HG02884 (cell line): ENCODE data around the gene TGFBR3L.
"Not testable (repeated sequence)": the region's sequence is repeated elsewhere in the genome, so short reads cannot be mapped to it uniquely, and the experiment has no call there.

Experiments
- ATAC-seq: cut with Tn5 transposase; IDR thresholded peaks from one replicate; pipeline ENCODE4 v1.9.1; 2021; ENCODE audit warnings: mild to moderate bottlenecking, moderate library complexity; ENCODE audit not compliant: unreplicated experiment

Gene TGFBR3L

DNA sequence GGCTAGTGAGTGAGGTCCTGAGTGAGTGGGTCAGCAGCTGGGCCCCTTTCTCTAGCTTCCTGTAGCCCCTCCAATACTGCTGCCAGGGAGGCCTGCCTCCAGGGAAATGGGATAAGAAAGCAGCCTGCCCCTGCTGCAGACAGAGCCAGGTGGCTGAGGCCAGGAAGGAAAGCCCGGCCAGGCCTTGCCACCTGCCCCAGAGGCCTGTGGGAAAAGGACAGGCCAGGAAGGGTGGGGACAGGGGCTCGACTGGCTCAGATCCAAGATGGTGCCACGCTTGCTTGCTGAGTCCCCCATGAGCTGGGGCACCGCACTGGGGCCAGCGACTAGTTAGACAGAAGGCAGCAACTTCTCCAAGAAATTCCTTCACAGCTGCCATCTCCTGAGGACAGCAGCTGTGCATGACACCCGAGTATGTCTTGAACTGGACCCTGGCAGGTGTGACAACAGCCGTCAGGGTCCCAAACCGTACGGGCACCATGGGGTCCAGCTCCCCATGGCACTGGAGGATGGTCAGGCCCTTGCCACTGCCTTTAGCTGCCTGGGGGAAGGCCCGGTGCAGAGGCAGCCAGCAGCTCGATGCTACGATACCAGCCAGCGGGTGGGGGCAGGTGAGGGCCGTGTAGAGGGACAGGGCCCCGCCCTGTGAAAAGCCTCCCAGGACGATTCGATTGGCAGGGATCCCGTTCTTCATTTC lies 35.4 kb upstream of the TGFBR3L start:
- no peak for ATAC-seq

DNA sequence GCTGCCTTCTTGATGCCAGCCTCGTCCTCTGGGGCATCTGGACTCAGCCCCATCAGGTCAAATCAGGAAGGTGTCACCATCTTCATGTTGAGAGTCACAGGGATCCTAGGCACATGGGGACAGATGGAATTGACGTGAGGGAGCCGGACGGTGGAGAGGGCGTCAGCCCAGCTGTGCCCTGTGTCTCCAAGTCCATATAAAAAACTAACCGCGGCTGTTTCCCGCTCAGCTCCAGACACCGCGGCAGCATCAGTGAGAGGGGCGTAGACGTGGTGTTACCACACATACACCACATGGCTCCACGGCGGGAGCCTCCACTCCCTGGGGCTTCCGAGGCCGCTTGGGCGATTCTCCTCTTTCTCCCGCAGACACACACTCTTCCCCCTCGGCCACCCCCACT lies 34.8 kb upstream of the TGFBR3L start:
- no peak for ATAC-seq

DNA sequence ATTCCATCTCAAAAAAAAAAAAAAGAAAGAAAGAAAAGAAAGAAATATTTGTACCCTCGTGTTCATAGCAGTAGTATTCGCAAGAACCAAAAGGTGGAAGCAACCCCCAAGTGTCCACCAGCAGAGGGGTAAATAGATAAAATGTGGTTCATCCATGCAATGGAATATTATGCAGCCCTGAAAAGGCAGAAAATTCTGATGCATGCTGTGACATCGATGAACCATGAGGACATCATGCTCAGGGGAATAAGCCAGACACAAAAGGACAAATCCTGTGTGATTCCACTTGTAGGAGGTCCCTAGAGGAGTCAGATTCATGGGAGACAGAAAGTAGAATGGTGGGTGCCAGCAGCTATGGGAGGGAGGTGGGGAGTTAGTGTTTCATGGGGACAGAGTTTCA lies 32.7 kb upstream of the TGFBR3L start:
- ATAC-seq = no peak

DNA sequence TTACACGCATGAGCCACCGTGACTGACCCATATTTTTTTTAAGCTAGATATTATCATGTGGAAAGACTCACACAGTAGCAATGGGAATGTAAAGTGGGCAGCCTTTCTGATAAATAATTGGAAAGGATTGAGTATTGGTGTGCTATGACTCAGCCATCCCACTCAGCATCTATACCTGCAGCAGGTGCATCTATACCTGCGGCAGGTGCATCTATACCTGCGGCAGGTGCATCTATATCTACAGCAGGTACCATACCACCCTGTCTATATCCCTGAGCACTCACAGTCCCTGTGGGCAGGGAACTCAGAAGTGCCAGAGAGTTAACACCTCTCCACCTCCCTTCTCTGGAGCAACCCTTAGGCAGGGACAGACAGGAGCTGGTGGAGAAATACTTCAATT lies 31.5 kb upstream of the TGFBR3L start:
- ATAC-seq = no peak

DNA sequence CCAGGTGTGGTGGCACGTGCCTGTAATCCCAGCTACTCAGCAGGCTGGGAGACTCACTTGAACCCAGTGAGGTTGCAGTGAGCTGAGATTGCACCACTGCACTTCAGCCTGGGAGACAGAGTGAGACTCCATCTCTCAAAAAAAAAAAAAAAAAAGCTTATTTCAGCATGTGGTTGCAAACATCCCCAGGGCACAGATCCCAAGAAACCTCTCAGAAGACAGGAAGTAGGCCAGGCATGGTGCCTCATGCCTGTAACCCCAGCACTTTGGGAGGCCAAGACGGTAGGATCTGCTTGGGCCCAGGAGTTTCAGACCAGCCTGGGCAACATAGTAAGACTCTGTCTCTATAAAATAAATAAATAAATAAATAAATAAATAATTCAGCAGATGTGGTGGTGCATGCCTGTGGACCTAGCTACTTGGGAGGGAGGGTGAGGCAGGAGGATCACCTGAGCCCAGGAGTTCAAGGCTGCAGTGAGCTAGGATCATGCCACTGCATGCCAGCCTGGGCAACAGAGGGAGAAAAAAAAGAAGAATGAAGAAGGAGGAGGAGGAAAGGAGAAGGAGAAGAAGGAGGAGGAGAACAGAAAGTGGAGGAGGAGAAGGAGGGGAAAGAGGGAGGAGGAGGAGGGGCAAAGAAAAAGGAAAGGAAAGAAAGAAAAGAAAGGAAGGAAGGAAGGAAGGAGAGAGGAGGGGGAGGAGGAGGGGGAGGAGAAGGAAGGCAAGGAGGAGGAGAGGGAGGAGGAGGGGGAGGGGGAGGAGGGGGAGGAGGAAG lies 30.6 kb upstream of the TGFBR3L start:
- no peak for ATAC-seq

DNA sequence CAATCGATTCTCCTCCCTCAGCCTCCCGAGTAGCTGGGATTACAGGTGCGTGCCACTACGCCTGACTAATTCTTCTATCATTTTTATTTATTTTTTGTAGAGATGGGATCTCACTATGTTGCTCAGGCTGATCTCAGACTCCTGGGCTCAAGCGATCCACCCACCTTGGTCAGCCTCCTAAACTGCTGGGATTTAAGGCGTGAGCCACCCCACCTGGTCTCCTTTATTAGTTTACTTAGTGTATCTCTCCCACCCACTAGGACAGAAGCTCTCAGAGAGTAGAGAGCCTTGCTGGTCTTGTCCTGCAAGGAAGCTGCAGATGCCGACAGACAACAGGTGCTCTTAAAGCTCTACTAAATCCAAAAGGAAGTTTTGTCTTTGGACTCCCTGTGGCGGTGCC lies 28.8 kb upstream of the TGFBR3L start:
- no peak for ATAC-seq

DNA sequence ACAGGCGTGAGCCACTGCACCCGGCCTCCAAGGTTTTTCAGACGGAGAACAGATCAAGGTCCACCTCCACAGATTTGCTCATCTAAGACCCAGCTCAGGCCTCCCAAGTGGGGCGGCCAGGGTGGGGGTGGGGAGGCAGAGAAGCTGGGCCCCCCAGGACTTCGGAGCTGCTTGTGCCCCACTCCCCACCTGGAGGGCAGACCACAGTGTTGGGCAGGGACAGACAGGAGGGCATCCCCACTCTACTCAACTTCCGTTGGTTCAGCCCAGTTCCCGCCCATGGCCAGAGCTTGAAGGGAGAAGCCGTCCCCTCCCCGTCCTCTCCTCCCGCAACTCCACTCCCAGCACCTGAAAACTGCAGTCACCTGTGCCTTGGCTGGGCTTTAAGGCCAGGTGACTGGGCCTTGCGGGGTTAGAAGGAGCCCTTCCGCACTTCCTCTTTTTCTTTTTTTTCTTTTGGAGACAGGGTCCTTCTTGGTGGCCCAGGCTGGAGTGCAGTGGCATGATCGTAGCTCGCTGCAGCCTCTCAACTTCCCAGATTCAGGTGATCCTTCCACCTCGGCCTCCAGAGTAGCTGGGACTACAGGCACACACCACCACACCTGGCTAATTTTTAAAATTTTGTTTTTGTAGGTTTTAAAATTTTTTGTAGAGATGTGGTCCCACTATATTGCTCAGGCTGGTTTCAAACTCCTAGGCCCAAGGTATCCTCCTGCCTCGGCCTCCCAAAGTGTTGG lies 27.1 kb upstream of the TGFBR3L start:
- no peak for ATAC-seq

DNA sequence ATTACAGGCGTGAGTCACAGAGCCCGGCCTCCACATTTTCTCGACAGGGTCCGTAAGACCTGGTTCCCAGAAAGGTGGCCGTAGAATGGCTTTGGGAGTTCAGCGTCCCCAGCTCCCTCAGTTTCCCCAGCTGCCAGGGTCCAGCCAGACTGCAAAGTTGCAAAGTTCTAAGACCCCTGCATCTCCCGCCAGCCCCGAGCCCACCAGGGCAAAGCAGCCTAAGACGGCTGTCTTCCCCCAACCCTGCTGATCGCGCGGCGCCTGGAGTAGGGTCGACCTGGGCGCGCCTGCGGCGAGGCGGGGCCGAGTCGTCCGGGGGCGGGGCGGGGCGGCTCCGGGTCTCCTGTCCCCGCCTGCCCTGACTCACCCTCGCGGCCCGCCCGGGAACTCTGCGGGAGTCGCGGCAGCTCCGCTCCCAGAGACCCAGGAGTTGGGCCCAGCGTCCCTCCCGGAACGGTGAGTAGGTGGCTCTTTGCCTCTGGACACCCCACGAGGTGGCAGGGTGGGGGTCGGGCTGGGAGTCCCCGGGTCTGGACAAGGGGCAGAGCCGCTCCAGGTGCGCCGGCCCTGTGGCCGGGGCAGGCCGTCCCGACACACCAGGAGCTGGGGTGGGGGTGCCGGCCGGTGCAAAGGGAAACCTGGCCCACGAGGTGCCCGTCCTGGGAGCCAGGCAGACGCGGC lies 26.3 kb upstream of the TGFBR3L start, which contains the start of gene LRRC8E:
LRRC8E (plus strand) TSS at position 366 of the 681 bp plus-strand sequence. CDS start 7,094 bp downstream, outside the sequence.
- ATAC-seq = no peak

DNA sequence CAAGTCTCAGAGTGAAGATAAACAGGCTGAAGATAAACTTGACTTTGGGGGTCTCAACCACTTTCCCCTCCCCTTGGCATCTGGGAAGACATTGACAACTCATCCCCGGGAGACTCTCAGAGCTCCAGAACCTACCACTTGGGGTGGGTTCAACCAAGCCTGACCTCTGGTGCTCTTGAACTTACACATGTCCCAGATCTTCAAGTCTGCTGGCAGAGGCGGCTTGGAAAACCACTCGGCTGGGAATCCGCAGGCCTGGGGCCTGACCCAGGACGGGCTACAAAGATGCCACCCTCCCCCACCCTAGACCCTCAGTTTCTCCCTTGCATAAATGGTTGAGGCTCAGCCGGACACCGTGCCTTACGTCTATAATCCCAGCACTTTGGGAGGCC lies 25.8 kb upstream of the TGFBR3L start:
- no peak for ATAC-seq

DNA sequence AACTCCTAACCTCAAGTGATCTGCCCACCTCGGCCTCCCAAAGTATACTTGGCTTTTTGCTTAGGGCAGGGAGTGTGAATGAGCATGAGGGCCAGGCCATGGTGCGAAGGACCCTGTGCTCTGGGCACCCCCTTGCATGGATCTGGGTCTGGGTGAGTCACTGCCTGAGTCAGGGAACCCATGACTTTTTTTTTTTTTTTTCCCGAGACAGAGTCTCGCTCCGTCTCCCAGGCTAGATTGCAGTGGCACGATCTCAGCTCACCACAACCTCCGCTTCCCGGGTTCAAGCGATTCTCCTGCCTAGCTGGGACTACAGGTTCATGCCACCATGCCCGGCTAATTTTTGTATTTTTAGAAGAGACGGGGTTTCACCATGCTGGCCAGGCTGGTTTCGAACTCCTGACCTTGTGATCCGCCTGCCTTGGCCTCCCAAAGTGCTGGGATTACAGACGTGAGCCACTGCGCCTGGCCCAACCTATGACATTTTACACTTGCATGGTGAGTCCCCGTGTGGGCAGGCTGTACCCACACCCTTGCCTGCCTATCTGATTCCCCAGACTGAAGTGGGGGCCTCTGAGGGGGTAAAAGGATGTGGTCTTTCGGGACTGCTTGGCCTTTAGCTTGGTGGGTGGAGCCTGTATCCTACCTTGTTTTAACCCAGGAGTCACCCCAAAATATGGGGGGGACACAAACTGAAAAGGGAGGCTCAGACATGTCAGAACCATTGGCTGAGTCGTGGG lies 21.1 kb upstream of the TGFBR3L start:
- not testable (repeated sequence) for ATAC-seq

DNA sequence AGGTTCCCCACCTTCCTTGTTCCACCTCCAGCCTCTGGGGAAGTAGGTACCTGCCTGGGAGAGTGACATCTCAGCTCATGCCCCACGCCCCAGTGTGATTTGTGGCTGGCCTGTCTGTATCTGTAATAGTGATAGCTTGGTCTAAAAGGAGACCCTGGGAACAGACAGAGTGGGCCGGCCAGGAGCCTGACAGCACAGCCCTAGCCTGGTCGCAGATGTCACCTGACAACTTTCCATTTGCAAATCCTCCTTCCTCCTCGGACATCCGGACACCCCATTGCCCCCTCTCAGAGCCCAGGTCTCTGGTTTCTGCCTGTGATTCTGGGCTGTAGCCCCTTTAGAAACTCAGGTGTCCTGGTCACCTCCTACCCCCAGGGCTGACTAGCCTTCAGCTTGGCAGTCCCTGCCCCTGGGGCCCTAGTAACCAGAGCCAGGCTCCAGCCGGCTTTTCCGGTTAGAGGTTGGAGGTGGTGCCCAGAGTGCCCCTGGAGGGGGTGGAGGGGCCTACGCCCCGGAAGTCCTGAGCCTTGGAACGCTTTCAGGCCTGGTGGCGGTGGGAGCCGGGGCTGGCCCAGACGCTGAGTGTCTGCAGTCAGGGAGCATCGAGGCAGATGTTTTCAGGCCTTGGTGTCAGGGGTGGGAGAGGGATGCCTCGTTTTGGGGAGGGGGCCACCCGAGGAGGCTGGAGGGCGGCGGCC lies 19.9 kb upstream of the TGFBR3L start:
- ATAC-seq = no peak

DNA sequence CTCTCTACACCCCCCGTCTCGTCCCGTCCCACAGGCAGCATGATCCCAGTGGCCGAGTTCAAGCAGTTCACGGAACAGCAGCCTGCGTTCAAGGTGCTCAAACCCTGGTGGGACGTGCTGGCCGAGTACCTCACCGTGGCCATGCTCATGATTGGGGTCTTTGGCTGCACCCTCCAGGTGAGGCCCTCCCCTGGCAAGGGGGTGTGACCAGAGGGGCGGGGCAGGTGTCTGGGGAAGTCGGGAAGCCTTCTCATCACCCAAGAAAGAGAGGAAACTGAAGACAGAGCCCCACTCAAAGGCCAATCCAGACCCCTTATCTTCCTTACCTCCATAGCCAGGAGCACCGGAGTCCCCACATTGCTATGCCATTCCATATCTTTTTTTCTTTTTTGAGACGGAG lies 19.1 kb upstream of the TGFBR3L start:
- no peak for ATAC-seq

DNA sequence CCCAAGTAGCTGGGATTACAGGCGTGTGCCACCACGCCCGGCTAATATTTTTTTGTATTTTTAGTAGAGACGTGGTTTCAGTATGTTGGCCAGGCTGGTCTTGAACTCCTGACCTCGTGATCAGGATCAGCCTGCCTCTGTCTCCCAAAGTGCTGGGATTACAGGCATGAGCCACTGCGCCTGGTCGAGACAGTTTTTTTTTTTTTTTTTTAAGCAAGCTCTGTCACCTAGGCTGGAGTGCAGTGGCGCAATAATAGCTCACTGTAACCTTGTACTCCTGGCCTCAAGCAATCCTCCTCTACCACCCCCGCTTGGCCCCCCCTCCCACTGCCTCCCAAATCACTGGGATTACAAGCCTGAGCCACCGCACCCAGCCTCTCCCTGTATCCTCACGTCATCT lies 17.3 kb upstream of the TGFBR3L start:
- no peak for ATAC-seq

DNA sequence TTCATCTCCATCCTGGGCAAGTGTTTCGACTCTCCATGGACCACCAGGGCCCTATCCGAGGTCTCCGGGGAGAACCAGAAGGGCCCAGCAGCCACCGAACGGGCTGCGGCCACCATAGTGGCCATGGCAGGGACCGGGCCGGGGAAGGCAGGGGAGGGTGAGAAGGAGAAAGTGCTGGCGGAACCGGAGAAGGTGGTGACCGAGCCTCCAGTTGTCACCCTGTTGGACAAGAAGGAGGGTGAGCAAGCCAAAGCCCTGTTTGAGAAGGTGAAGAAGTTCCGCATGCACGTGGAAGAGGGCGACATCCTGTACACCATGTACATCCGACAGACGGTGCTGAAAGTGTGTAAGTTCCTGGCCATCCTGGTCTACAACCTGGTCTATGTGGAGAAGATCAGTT lies 15.7 kb upstream of the TGFBR3L start:
- no peak for ATAC-seq

DNA sequence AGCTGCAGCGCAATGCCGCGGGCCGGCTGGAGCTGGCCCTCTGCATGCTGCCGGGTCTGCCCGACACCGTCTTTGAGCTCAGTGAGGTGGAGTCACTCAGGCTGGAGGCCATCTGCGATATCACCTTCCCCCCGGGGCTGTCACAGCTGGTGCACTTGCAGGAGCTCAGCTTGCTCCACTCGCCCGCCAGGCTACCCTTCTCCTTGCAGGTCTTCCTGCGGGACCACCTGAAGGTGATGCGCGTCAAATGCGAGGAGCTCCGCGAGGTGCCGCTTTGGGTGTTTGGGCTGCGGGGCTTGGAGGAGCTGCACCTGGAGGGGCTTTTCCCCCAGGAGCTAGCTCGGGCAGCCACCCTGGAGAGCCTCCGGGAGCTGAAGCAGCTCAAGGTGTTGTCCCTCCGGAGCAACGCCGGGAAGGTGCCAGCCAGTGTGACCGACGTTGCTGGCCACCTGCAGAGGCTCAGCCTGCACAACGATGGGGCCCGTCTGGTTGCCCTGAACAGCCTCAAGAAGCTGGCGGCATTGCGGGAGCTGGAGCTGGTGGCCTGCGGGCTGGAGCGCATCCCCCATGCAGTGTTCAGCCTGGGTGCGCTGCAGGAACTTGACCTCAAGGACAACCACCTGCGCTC lies 14.8 kb upstream of the TGFBR3L start:
- no peak for ATAC-seq

DNA sequence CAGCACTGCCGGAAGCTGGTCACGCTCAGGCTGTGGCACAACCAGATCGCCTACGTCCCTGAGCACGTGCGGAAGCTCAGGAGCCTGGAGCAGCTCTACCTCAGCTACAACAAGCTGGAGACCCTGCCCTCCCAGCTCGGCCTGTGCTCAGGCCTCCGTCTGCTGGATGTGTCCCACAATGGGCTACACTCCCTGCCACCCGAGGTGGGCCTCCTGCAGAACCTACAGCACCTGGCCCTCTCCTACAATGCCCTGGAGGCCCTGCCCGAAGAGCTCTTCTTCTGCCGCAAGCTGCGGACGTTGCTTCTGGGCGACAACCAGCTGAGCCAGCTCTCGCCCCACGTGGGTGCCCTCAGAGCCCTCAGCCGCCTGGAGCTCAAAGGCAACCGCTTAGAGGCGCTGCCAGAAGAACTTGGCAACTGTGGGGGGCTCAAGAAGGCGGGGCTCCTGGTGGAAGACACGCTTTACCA lies 14.2 kb upstream of the TGFBR3L start:
- no peak for ATAC-seq

DNA sequence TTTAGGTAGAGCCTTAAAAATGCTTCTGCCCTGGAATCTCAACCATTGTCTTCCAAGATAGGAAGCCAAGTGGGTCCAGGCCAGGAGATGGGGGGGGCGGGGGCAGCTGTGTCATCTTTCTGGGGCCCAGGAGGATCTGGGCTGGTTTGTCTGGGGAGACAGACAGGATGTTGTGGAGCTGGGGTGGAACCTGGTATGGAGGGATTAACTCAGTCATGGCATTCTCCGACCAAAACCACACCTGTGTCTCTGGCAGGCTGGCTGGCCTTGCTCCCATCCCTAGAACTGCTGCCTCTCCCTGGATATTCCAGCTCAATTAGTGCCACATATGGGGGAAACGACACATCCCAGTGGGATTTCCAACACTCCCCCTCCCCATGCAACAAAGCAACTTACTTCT lies 13.7 kb upstream of the TGFBR3L start:
- no peak for ATAC-seq

DNA sequence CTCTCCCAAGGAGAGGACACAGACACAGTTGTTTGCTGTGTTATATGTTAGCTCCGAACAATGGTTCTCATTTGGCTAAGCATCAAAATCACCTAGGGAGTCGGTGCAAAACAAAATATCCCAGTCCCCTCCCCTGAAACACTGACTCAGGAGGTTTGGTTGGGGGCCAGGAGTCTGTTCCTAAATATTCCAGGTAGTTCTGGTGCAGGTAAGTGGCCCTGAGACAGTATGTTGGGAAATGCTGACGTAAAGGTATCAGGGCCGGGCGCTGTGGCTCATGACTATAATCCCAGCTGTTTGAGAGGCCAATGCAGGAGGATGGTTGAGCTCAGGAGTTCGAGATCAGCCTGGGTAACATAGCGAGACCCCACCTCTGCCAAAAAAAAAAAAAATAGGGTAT lies 13.3 kb upstream of the TGFBR3L start:
- no peak for ATAC-seq

DNA sequence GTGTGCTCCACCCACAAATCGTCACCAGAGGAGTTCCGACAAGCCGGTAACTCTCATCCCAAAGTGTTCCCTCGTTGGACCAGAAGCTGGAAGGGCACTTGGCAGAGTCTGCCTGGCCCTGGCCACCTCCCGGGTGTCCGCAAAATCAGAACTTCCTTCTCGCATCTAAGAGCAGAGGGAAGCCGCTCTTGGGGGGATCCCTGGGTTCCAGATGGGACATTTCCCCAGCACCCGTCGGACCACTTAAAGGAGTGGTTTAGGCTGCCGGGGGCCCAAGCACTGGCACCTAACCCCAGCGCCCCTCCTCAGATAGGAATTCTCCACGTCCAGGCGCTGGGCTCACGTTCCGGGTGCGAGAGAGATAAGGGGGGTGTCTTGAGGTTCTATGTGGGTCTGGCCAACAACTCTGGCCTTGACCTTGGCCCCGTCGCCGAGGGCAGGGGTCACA lies 11.8 kb upstream of the TGFBR3L start:
- ATAC-seq = no peak
